Astrocyte of the spinal cord (primary cell): ENCODE results near the gene KCNJ1.

Experiments
- DNase-seq: peaks from one replicate; pipeline ENCODE4 v3.0.0; 2011; ENCODE audit warnings: low read depth, low spot score
- H3K4me3 ChIP-seq: 2 replicates; pipeline ENCODE4 v1.5.1; 2011; ENCODE audit warnings: low read depth, mild to moderate bottlenecking, low read length, moderate library complexity
- in situ Hi-C: cut with HindIII; loops from 2 replicates; pipeline ENCODE4 v1.10.0; 2017; ENCODE audit warnings: low sequenced_read_pairs
- TF ChIP-seq, protein P1 (sequence below): IDR thresholded peaks from 2 replicates; pipeline ENCODE4 v1.5.1; 2012; ENCODE audit warnings: low read depth, mild to moderate bottlenecking, low read length, inconsistent platforms

The KCNJ1 gene

GRCh38 chr11:128823753-128824152 is 43.3 kb downstream of the KCNJ1 start:
- H3K4me3 ChIP-seq, result peak overlapping the region; percentile 7
- in situ Hi-C loops, result no loop called here
- TF ChIP-seq, protein P1, sequence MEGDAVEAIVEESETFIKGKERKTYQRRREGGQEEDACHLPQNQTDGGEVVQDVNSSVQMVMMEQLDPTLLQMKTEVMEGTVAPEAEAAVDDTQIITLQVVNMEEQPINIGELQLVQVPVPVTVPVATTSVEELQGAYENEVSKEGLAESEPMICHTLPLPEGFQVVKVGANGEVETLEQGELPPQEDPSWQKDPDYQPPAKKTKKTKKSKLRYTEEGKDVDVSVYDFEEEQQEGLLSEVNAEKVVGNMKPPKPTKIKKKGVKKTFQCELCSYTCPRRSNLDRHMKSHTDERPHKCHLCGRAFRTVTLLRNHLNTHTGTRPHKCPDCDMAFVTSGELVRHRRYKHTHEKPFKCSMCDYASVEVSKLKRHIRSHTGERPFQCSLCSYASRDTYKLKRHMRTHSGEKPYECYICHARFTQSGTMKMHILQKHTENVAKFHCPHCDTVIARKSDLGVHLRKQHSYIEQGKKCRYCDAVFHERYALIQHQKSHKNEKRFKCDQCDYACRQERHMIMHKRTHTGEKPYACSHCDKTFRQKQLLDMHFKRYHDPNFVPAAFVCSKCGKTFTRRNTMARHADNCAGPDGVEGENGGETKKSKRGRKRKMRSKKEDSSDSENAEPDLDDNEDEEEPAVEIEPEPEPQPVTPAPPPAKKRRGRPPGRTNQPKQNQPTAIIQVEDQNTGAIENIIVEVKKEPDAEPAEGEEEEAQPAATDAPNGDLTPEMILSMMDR, result no peak
- no peak for DNase-seq

GRCh38 chr11:128822130-128822529 is 45.0 kb downstream of the KCNJ1 start:
- TF ChIP-seq, protein P1, result no peak
- in situ Hi-C loops, result no loop called here
- no peak for DNase-seq
- no peak overlapping the region for H3K4me3 ChIP-seq

DNA sequence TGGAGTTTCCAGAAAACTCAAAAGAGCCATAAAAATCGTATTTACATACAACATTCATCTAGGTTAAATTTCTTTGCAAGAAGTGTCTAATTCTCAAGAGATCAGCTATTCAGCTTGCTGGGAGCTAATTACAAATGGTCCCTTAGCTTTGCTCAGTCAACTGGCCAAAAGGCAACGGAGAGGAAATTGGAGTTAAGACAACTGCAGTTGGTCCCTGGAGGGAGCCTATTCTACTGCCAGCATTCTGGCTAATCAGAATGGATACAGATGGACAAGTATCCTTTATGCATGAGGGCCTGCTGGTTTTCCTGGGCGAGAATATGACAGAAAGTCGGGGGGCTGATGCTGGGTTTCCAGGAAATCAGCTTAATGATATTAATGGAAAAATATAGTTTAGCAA is 45.5 kb downstream of the KCNJ1 start:
- in situ Hi-C loops, result no loop called here
- H3K4me3 ChIP-seq, result no peak overlapping the region
- no peak for DNase-seq
- TF ChIP-seq, protein P1, result no peak

DNA sequence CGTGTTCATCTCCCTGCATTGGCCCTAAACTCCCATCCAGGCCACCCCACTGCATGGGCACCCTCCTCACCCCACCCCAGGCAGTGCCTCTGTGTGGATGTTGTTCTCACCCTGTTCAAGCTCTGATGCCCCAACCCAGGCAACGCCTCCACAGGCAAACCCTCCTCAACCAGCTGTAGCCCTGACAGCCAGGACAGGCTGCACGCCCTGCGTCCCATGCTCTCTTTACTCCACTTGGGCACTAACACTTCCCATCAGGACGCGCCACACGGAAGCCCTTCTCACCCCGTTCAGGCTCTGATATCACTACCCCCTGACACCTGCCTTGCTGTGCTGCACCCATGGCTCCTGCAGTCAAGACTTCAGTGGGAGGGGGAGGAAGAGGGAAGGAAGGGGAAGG is 47.9 kb downstream of the KCNJ1 start:
- DNase-seq, result no peak
- in situ Hi-C loops, result no loop called here
- TF ChIP-seq, protein P1, result no peak
- H3K4me3 ChIP-seq, result no peak overlapping the region

DNA sequence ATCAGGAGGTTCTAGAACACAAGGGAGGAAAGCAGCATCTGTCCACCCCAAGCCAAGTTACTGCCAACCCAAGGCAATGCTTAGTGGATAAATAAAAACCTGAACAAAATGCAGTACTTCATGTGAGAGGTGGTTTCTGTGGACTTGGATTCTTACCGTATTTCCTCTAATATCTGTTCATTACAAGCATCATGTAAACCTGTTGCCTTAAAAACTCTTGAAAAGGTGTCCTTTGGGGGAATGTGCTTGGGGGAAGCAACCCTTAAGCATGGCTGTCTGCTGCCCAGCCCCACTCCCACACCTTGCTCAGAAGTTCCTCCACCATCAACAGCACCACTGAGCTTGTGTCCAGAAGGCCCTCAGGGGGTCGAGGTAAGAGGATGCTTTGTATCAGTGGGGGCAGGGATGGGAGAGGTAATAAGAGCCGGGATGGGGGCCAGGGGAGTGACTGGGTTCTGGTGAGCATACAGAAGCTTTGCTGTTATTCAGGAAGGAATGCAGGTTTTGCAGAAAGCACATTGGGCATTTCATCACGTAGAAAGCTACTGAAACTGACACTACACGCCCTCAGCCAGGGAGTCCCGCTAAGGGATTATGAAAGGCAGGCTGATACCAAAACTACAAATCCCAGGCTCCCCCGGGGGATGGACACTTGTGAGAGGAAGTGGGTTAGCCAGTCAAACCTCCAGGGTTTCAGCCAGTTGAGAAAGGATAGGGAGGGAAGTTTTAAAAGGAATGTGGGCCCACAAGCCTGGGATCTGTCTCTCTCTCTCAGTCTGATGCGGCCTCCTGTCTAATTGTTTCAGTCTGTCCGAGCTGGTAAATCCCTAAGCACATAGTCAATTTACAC is 52.0 kb downstream of the KCNJ1 start:
- no peak overlapping the region for H3K4me3 ChIP-seq
- TF ChIP-seq, protein P1, result no peak
- in situ Hi-C loops, result no loop called here
- peak; percentile 73 for DNase-seq

DNA sequence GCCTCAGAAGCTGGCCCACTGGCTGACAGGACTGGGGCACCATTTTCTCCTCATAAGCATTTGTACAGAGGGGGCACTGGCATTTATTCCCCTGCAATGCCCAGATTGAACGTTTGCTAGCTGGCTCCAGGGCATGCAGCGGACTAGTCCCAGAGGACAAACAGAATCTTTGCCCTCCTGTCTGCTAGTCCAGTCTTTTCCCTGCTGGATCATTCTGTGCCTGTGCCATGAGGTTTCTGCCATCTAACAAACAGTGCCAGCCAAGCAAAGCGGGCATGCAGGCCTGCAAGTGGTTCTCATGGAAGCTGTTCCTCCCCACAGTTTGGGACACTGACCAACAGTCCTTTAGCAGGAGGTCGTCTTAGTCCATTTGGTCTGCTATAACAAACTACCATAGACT is 53.4 kb downstream of the KCNJ1 start:
- no peak overlapping the region for H3K4me3 ChIP-seq
- TF ChIP-seq, protein P1, result no peak
- in situ Hi-C loops, result no loop called here
- no peak for DNase-seq
